ENCODE data around the gene POLG.

The POLG gene

DNA sequence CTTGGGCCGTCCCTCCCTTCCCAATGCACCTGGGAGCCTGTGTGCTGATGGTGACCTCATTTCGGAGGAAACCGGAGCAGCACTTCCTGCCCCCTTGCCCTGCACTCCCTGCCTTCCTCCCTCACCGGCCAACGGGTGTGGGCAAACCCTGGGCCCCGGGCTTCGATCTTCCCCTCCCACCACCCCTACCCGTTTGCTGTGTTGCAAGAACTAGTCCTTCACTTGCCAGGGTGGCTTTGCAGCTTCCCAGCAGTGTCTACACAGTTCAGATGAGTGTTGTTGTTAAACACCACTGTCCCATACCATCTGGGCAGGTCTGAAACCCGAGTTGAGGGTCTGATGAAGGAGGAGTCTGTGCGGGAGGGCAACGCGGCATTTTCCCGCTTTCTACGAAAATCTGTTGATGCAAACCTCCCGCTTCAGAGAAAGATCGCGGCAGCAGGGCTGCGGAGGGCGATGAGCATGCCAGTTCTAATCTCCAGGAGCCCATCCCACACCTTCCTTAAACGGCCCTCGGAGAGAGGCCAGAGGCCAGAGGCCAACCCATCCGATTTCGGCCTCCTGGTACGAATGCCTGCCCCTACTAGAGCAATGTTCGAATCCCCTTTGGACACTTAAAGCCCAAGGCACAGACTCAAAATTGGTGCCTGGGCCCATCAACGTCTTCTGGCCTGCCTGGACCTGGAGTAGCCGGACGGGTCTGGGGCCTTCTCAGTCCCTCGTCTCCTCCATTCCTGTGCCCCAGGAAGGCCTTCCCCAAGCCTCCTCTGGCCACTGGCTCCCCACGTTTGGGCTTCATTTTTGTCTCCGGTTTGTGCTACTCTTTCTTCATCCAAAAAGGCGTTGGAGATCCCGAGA lies 35.7 kb upstream of the POLG start:
- no peak for DNase-seq (ENCODE audit: low read depth)

DNA sequence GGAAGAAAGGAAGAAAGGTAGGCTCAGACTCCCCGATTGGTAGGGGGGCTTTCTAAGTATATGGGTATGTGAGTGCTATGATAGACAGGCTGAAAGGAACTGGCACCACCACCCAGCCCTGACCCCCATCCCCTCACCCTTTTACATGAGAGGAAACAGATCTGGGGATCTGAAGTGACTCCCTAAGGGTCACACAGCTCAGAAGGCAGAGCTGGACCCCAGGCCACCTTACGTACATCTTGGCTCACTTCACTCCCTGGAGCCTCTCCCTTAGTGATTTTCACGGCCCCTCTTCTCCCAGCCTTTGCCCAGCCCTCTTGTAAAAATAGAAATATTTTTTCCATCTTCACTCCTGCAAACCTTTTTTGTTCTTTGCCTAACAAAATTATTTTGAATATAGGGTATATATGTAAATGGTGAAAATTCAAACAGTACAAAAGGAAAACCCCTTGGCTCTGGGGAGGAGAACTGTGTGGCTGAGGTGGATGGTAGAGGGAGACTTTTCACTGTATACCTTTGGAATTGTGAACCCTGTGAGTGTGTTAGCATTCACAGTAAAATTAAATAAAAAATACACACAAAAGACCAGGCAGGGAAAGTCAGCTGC lies 34.8 kb upstream of the POLG start:
- DNase-seq (ENCODE audit: low read depth) = no peak

DNA sequence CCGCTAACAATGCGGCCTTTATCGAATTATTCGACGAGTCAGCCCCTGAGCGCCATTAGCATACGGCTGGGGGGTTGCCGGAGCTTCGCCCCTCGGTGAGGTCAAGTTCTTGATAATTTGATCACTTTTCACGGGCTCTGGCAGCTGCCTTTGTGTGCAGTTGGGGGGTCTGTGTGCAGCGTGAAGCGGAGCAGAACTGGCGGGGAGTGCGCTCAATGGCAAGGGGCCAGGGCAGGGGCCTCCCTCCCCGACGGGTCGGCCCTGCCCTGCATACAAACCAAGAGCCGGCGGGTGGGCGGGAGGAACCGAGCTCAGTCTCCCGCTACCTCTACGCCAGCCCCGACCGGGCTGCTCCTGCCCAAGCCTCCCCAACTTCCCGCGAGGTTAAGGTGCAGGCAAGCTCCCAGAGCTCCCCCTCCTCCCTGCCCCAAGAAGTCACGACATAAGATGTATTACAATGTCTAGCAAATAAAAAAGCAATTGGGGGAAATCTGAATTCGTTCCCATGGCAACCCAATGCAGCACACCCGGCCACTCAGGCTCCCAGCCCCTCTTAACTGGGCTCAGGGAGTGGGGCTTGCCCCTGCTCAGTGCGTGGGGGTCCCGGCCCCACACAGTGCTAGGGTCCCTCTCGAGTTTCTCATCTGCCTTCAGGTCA lies 34.1 kb upstream of the POLG start:
- DNase-seq (ENCODE audit: low read depth) = no peak

DNA sequence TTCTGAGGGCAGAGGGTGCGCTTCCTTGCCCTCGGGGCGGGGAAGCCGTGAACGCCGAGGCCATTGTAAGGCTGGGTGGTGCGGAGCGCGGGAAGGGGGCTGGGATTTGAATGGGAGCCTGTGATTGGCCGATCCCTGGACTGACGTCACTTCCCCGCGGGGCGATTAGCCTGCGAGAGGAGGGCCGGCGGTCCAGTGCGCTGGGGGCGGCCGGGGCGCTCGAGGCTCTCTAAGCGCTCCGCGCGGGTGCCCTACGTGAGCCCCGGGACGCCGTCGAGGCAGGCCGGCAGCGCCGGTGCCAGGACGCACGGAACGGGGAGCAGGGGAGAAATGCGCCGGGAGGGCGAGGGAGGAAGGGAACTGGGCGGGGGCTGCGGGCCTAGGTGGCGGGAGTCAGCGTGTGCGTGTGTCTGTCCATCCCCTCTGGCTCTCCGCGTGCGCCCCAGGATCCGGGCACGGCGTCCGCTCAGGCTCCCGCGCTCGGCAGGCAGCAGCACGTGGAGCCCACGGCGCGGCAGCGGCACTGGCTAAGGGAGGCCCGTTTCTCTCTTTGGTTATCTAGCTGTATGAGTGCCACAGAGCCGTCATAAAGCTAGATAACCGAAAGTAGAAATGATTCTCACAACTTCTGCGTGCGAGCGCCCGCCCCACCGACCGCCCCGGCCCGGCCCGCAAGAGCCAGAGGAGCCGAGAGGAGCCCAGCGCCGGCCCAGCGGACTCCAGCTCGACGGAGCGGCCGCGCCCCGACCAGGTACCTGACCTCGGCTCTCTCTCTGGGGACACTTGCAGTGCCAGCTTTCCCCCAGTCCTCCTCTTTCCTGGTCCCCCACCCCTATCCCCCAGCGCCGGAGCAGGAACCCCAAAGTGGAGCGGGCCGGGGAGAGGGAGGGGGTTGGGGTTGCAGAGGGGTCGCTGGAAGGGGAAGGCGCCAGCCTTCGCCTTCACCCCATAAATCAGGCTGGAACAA lies 33.1 kb upstream of the POLG start:
- DNase-seq (ENCODE audit: low read depth) = no peak

DNA sequence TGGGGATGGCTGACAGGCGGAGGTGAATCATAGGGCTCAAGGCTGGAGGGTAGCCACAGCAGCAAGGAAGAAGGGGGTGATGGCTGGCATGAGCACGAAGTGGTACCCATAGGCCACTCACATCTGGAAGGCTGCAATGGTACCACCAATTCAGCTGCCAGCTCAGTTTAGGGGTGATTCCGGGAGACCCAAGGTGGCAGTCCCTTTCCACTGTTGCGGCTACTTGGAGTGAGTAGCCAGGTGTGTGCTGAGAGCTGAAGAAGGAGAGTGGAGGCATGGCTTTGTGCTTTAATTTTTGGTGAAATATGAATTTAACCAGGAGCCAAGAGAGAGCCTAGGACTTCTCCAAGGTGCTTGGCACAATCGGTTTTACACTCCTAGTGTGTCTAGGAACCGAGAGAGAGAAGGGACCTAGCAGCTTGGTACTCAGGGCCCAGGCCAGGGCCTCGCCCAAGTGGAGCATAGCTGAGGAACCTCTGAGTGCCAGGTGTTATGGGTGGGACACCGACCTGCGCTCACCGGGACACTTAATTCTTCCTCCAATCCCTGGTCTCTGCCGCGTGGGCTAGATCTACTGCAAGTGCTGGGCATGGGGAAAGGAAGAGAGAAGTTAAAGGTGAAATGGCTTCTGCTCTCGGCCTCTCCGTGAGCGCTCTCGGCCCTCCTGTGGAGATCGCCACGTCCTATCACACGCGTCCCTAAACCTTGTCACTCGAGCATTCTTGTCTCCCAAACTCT lies 32.2 kb upstream of the POLG start:
- DNase-seq (ENCODE audit: low read depth) = no peak

DNA sequence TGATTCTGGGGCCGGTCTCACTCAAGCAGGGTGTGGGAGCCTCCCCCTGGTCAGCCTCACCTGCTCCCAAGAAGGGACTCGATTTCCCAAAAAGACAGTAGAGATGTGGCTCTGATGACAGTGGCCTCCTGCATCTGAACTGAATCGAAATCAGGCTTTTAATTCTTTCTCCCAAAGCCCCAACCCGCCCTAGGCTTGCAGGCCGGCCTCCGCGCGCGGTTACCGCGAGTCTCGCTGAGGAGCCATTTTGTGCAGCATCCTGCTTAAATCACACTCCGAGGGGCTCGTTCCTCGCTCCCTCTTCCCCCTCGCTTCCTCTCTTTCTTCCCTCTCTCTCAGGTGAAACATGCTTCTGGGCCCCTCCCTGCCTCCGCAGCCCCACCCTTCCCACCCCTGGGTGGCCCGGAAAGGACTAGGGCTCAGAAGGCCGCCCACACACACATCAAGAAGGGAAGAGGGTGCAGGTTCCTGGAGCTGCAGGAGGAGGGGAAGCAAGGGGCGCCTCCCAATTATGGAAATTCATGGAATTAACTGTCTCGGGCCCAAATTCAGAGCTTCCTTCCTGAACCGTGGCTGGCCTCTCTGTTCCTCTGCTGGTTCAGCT lies 30.9 kb upstream of the POLG start:
- DNase-seq (ENCODE audit: low read depth) = no peak

DNA sequence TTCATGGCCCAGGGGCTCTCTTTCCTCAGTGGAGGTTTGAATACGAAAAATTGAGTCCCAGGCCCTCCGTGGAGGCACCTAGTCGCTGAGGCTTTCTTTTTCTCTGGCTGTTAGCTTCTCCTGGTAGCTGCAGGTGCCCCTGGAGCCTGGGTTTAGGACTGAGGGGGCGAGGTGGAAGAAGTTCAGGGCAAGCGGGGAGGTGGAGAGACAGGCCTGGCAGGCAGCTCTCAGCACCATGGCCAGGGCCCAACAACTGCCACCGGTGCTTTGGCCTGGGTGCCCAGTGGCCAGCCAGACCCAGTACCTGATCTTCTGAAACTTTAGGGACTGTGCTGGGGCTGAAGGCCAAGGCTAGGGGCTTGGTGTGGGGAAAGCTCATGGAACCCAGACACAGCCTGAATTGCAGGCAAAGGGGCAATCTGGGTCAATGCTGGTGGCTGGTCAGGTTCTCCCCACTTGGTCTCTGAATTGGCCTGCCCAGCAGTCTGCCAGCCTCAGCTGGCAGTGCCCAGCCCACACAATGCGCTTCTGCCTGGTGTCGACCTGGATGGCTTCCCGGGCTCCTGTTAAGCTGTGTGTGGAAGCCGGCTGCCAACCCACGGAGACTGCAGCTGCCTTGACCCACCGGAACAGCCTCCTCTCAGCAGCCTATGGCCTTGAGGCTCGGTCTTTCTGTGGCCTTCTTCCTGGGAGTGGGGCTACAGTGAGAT lies 30.3 kb upstream of the POLG start:
- DNase-seq (ENCODE audit: low read depth) = no peak

DNA sequence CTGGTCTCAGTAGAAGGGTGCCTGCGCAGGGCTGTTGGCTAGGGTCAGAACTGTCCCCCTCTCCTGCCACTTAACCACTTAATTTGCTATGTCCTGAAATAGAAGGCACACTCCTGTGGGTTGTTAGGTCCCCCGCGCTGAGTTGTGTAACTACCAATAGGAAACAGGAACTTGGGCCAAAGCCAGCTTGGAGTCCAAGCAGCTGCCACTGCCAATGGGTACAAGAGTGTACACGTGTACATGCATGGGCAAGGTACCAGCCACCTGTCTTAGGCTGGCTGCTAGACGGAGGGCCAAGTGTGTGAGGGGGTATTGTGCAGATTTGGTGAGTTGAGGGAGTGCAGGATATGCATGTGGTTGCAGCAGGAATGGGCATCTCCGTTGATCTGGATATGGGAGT lies 29.7 kb upstream of the POLG start:
- no peak for DNase-seq (ENCODE audit: low read depth)

DNA sequence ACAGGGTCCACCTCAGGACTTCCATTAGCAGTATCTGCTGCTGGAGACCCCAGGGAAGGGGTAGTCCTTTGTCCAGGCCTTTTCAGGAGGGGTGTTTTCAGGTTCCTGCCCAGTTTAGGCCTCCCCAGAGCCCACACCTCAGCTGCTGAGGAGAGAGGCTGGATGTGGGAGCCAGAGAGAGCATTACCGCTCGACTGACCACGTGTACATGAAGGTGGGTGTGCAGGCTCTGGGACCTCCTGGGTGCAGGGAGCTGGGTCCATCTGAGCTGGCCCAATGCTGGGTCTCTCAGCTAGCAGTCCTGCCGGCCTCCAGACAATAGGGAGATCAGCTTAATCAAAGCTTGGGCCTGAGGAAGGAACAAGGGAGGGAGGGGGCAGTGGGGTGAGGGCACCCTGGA lies 29.1 kb upstream of the POLG start:
- DNase-seq (ENCODE audit: low read depth) = no peak

DNA sequence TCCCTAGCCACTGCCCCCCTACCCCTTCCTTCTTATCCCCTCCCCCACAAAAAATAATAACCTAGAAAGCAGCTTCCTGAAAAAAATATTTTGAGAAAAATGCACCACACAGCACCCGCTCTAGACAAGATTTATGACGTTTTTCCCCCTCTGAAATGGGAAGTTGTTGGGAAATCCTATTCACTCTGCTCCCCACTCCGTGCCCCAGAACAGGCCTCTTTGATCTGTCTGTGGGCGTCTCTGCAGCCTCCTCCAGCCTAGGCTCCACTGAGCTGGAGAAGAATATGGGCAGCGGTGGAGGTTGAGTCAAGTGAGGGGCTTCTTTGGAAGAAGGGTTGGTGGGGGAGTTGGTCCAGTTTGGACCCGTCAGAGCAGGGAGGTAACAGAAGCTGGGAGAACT lies 28.5 kb upstream of the POLG start:
- DNase-seq (ENCODE audit: low read depth) = no peak

DNA sequence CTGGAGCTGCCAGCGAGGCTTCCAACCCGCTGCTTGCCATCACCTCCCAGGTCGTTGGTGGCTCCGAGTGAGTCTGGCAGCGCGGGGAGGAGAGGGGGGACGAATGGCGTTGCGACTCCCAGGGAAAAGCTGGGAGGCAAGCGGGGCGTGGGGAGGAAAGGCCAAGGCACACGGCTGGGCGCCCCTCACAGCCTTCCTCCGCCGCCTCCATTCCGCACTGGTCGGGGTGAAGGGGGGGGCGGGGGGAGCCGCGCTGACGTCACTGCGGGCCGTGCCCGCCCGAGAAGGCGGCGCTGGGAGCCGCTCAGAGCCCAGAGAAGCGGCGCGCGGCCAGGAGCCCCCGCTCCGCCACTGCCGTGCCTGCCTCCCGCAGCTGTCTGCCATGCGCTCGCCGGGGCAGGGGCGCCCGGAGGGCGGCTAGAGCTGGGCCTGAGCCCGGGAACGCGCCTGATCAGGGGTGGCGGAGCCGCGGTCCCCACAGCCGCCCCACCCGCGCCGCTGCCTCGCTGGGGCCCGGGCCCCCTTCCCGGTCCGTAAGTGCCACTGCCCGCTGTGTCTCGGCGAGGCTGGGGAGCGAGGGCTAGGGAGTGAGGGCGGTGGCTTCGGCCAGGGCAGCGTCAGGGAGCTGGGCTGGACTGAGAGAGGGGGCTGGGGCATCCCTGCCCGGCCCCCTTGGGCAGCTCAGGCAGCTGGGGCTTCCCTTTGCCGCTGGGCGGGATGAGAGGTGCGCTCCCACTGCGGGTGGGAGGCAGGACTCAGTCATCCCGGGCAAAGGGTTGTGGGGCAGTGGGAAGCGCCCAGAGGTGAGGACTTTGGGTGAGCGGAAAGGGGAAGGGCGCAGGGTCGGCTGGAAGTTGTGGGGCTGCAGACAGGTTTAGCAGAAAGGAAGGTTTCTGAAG lies 27.8 kb upstream of the POLG start:
- no peak for DNase-seq (ENCODE audit: low read depth)

DNA sequence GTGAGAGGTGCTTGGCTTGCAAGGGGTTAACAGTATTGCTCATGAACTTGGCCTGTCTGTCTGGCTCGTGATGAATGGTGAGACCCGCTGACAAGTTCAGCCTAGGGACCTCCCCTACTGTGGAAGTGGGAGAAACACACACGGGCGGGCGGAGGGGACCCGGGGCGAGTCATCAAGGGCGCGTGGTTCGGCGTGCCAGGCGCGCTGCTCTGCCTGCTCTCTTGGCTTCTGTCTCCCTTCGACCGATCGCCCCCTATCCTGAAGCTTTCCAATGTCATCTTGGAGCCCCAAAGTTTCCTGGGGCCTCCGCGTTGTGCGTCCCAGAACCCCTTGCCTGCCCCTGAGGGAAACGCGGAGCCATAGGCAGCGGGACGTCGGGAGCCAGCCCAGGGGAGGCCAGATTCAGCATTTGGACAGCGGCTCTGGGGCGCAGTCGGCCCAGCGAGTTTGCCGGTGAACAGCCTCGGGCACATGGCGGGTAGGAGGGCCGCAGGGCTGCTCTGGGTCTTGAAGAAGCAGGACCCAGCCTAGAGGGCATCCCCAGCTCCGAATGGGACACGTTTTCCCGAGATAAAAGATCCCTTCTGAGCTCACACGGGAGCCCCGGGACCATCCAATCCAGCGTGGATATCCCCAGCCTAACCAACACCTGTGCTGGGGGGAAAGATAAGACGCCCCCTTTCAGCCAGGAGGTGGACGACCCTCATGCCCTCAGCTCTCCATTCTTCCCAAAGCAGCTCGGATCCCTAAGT lies 27.0 kb upstream of the POLG start:
- peak; percentile 57 for DNase-seq (ENCODE audit: low read depth)

DNA sequence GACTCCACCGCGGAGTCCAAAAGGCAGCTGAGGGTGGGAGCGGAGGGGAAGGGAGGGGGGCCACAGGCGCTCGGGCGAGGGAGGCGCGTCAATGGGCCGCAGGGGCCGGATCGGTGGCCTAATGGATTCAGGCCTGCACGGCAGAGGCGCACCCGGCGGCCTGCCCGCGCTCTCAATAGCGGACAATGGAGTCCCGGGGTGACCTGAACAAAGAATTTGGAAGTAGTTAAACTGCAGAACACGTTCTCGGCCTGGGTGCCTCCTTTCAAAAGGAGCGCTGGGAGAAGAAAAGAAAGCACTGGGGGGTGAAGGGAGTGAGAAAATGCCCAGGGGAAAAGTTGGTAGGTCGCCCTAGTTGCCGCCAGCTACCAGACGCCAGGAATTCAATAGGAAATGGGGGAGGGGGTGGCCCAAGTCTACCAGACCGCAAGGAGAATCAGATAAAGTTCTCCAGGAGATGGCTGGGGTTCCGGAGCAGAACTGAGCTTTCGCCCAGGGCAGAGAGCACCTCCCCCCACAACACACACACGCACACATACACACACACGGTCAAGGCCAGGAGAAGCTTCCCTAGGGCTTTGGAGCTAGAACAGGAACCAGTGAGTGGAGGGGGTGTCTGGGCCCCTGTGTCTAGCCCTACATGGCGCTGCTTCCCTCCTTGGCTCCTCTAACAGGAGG lies 25.8 kb upstream of the POLG start:
- no peak for DNase-seq (ENCODE audit: low read depth)

DNA sequence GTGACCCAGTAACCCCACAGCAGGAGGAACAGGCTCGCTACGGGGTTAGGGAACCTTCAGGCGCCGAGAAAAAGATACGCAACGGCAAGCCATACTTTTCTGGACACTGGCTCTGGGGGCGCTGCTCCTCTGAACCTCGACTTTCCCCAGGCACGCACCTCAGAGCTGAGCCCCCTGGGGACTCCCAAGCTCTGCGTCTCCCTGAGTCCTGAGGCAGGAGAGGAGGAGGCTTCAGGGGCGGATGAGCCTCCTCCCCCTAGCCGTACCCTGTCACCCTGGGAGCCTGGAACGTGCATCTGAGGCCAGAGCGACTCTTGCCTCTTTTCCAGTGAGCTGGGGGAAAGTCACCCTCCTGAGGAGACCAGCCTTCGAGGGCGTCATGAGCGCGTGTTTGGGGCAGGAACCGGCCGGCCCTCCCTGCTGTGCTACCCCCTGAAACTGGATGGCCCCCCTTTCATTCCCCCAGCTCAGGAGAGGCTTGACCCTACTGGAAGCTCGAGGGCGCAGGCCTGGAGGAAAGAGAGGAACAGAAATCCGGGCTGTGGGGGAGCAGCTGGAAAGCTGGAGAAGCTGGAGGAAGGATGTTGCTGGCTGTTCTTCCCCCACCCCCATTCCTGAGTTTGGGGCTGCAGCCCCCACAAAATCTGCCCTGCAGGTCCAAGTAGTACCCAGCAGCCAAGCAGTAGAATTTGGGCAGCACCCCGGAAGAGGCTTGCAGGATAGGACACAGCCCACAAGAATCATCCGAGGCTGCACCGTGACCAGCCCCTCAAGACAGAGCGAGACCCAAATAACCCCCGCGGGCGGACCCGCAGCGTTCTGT lies 25.1 kb upstream of the POLG start:
- no peak for DNase-seq (ENCODE audit: low read depth)

DNA sequence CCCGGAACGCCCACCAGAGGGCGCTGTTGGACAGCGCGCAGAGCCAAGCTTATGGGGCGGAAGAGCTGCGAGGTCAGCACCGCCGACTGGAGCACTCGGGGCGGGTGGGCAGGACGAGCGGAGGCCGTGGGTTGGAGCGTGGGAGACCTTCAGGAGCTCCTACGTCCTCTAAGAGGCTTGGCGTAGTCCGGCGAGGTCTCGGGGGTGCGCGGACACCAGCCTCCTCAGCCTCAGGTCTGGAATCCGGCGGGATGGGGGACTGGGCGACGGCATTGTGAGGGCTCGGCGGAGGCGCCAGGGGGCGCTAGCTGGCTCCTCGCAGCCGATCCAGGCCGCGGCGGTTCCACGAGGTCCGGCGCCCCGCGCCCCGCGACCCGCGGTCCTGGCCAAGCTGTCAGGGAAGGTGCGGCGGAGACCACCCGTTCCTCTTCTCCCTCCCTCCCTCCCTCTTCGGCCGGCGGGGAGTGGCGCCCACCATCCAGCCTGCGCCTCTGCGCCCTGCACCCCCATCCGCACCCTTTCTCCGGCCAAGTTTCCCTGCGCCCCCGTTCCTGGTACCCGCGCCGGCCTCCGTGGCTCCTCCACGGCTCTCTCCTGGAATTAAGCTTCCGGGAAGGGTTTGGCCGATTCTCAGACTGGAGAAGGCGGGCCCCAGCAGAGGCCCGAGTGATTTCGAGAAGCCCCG lies 24.3 kb upstream of the POLG start:
- DNase-seq (ENCODE audit: low read depth) = peak; percentile 67

DNA sequence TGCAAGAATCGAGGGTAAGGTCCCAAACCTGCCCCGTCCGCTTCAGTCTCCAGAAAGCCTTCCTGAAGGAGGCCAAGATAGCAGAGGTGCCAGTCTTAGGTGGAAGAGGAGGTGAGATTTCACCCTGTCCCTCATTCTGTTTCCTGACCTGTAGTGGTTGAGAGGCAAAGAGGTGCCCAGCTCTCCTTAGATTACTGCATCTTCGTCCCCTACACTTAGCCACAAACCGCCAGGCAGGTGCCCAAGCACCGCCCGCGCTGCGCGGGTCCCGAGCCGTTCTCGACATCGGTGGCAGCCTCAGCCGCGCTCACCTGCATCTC lies 23.8 kb upstream of the POLG start:
- no peak for DNase-seq (ENCODE audit: low read depth)

All from ELR (cell line).